Stimulated activated CD4-positive, alpha-beta T cell treated with anti-CD3 and anti-CD28 coated beads, Interleukin-4, amount 100 ng/mL, for 48 hours (primary cell): ENCODE measurements around the gene ARL16.

Source experiments
- DNase-seq, 2 donors: peaks; one replicate each; pipeline ENCODE4 v3.0.0-alpha.2; 2020; ENCODE audit warnings: low read depth in 2 of 2

Gene ARL16

DNA sequence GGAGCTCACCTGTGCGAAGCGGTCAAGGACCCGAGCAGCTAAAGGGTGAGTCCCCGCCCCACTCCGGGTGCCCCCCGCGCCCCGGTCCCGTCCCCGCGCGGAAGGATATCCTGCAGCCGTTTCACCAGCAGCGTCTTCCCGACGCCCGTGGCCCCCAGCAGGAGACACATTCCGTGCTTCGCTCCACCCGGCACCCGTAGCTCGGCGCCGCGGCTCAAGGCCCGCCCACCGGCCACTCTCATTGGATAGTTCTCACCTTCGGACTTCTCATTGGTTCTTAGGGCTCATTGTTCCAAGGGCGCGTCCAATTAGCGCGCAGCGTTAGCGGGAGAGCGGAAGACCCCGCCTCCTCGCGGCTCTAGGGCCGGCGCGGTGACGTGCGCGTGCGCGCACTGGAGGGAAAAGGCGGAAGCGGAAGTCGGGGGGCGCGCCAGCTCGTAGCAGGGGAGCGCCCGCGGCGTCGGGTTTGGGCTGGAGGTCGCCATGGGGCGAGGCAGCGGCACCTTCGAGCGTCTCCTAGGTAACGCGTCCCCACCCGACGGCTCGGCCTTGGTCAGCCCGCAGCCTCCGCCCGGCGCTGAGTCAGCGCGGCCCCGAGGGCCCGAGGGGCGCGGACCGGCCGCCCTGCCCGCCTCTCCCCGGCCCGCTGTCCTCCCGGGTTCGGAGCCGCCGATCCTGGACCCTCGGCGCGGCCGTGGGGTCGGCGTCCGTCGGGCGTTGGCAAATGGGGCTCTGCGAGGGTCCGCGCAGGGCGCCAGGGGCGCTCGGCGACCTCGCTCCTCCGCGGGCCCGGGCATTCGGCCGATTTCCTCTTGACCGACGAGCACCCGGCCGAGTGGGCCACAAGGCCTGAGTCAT, at the start of gene ARL16, which contains the start of gene HGS:
ARL16 (minus strand) TSS at position 214 of the 858 bp plus-strand sequence; CDS start at position 170, 44 bp downstream.
HGS (plus strand) TSS at position 428 of the 858 bp plus-strand sequence; CDS start at position 484, 56 bp downstream.
- DNase-seq = peak; percentile 95 to 96

DNA sequence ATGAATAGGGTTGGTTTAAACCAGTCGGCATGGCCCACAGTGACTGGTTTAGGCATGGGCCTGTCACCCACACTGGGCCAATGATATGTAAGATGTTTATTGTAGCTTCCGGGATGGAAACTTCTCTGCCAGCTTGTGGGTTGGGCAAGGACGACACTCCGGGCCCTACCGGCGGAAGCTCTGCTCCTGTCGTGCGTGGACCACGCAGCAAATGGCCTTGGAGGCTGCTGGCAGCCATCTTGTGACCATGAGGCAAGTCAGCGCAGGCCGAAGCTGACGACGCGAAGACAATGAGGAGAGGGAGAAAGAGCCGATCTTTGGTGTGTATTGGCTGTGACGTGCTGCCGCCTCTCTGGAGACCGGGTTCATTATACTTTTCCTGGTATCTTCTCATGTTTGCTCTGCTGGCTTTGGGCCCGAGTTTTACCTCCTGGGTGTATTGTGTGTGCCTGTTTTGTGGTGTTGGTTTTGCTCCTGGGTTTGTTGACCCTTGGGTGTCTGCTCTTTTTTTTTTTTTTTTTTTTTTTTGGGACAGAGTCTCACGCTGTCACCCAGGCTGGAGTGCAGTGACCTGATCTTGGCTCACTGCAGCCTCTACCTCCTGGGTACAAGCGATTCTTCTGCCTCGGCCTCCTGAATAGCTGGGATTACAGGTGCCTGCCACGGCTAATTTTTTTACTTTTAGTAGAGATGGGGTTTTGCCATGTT, 43.9 kb upstream of the ARL16 start:
- DNase-seq = no peak

- DNase-seq = no peak
Measured at GRCh38 chr17:81726004-81726403, 42.4 kb upstream of the ARL16 start.

GRCh38 chr17:81725439-81725838, 41.8 kb upstream of the ARL16 start:
- DNase-seq = no peak

- DNase-seq = no peak
Measured at GRCh38 chr17:81723651-81724209, 40.1 kb upstream of the ARL16 start.

GRCh38 chr17:81722184-81723120, 38.9 kb upstream of the ARL16 start:
- no peak for DNase-seq

GRCh38 chr17:81720267-81721071, 36.9 kb upstream of the ARL16 start:
- no peak for DNase-seq

DNA sequence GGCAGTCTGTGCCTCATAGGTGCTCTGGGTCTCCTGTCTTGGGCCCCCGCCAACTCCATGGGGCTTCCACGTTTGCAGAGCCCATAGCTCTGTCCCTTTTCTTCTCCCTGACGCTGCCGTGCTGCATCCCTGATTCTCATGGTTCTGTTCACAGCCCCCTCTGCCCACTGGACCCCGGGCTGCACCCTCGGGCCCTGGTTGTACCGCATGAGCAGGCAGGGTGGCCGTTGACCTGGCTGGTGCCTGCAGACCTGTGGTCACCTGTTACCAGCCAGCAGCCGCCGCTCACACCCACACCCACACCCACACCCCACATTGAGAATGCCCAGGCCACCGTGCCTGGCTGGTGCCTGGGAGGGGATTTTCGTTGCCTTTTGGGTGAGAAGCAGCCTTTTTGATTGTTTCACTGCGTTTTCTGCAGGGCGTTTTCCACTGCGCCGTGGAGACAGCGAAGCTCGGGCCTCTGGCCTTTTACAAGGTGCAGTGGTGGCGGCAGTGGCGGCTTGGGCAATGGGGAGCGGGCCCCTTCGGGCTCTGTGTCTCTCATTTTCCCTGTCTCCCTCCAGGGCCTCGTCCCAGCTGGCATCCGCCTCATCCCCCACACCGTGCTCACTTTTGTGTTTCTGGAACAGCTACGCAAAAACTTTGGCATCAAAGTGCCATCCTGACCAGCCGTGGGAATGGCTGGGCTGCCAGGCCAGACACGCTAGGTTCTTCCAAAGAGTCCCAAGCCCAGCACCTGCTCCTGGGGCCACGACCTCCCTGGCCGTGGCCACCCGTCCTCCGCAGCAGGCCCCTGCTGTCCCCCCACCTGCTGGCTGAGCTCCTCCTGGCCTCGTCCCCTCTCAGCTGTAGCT, 36.0 kb upstream of the ARL16 start:
- no peak for DNase-seq

- DNase-seq = no peak
Measured at GRCh38 chr17:81717766-81718089, 34.1 kb upstream of the ARL16 start.

- no peak for DNase-seq
Measured at GRCh38 chr17:81717049-81717765, 33.6 kb upstream of the ARL16 start.

- DNase-seq = no peak
Measured at GRCh38 chr17:81716674-81716996, 33.0 kb upstream of the ARL16 start.

- no peak for DNase-seq
Measured at GRCh38 chr17:81715872-81716673, 32.5 kb upstream of the ARL16 start.

- DNase-seq = no peak
Measured at GRCh38 chr17:81715107-81715871, 31.7 kb upstream of the ARL16 start.

DNA sequence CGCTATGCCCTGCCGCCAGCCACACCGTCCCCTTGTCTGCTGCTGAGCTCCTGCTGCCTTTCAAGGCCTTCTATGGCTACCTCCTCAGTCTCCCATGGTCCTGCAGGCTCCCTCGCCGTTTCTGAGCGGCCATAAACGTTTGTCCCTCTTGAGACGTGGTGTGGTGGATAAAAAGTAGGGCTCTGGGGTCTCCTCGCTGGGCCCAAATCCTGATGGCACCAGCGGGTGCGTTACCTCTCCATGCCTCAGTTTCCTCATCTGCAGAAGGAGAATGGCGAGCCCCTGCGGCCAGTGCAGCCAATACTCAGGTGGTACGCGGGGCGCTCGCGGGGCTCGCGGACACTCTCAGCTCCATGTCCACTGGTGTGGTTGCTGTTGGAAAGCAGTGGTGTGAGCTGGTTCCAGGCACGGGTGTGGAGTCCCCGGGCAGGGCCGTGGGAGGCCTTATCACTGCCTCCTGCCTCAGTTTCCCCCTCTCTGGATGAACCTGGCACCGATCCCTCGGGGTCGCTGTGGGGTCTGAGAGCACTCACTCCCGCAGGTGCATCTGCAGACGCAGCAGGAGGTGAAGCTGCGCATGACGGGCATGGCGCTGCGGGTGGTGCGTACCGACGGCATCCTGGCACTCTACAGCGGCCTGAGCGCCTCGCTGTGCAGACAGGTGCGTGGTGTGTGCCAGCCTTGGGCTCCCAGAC, 31.0 kb upstream of the ARL16 start:
- no peak for DNase-seq

DNA sequence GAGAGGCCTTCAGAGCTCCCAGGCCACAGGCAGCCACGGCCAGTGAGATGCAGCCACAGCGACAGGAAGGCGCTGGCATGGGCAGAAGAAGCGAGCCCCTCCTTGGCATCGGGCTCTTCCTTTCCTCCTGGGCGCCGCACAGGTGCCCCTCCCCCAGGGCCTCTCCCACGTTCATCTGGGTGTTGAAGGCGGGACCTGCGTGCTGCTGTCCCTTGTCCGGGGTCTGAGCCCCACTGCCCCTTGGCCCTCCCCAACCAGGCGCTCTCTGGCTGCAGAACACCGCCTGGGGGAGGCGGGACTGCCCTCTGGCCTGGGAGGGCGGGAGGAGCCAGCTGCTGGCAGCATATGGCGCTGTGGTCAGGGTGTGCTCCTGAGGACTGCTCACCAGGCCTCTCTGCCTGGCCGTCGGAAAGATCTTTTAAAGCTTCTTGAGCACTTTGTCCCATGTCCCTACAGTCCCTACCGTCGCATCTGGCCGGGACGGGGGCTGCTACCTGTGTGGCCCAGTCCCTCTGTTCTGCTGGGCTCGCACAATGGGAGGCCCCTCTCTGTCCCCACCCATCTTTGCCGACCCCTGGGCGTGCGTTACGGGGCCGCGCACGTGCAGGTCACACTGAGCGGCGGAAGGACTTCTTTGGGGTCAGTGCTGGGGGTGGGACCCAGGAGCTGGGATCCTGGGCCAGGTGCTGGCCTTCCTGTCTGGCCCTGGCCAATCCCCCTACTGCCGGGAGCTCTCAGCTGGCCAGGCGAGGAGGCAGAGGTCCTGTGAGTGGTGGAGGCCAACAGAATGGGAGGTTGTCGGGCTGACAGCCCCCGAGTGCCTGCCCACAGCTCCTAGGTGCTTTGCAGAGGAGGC, 30.2 kb upstream of the ARL16 start:
- no peak for DNase-seq

DNA sequence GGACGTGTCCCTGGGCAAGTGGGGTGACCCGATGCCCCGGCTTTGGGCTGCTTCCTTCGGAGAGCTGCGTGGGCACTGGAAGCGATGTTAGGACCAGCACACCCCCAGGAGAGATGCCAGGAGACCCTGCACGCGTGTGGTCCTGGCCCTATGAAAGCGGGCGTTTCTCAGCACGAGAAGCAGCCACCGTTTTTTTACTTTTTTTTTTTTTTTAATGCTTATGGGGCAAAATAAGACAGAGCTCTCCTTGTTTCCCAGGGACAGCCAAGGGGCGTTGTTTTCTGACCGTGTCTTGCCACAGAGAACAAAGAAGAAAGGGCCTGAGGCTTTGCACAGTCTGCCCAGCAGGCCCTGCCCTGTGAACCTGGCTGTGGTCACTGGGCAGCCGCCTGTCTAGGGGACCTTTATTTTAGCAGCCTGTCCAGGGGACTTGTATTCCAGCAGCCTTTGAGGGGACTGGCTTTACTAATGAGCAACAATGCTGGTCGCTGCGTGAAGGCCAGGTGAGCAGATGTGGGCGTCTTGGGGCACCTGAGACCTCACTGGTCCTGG, 29.5 kb upstream of the ARL16 start:
- DNase-seq = no peak
